Measurements from ENCODE around the gene BIN2. TPM values are rescaled to one million over a fixed set of nuclear protein-coding genes. Genes with fewer than 3 reads are reported as not detected.

BIN2 gene
- polyA plus RNA-seq, 2 of the 4 experiments (the other 2 are of a cell fraction), result 0.08 to 0.57 TPM

DNA sequence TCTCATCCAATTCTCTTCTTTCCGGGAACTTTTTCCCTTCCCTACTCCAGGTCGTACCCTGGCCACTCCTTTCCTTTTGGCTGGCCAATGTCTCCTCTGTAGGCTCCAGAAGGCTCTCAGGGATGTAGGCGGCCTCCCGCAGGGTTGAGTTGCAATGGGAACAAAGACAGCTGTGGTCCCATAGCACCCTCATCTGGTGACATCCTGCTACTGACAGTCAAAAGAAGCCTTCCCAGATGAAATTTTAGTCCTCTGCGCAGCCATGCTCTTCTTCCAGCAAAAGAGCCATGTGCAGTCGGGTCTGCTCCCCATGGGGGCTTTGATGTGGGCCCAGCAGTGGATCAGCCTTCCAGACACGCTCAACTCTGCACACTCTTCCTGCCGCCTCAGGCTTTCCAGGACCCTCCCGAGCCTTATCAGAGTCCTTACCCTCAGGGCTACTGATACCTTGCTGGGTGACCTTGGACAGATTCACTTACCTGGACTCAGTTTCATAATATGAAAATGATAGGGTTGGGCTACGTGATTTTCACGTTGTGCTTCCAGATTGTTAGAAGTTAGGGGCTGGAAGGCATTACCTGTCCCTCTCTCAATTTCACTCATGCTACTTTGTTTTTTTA is 28.0 kb upstream of the BIN2 start (continued):
- TF ChIP-seq, protein P1, sequence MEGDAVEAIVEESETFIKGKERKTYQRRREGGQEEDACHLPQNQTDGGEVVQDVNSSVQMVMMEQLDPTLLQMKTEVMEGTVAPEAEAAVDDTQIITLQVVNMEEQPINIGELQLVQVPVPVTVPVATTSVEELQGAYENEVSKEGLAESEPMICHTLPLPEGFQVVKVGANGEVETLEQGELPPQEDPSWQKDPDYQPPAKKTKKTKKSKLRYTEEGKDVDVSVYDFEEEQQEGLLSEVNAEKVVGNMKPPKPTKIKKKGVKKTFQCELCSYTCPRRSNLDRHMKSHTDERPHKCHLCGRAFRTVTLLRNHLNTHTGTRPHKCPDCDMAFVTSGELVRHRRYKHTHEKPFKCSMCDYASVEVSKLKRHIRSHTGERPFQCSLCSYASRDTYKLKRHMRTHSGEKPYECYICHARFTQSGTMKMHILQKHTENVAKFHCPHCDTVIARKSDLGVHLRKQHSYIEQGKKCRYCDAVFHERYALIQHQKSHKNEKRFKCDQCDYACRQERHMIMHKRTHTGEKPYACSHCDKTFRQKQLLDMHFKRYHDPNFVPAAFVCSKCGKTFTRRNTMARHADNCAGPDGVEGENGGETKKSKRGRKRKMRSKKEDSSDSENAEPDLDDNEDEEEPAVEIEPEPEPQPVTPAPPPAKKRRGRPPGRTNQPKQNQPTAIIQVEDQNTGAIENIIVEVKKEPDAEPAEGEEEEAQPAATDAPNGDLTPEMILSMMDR (IDR thresholded peaks at IDR 0.05), result peak; percentile 64
- no peak for TF ChIP-seq HOXB13 (CRISPR knock-in tag; IDR thresholded peaks at IDR 0.05; ENCODE audit: low read depth)

DNA sequence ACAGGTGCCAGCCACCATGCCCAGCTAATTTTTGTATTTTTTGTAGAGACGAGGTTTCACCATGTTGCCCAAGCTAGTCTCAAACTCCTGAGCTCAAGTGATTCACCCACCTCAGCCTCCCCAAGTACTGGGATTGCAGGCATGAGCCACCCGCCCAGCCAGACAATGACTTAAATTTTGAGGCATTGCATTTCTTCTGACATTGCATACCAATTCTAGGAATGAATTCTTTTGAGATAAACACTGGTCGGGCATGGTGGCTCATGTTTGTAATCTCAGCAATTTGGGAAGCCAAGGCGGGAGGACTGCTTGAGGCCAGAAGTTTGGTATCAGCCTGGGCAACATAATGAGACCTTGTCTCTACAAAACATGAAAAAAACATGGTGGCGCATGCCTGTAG is 25.1 kb upstream of the BIN2 start:
- CTCF ChIA-PET, result interaction anchor here (1.0 to 8.7 kb wide), 6 partner anchors 7 to 471 kb away, joined by 3 to 110 read pairs (median 18); partner anchors contain the start of gene SMAGP
- WGBS (ENCODE audit: missing lambda C conversion rate), result 81% methylated on average over 5 of the region's 5 CpGs
- POLR2A ChIA-PET, result no interaction called here
- no peak for ATAC-seq
- no peak overlapping the region for H3K4me2 ChIP-seq
- TF ChIP-seq, protein P1 (IDR thresholded peaks at IDR 0.05), result no peak
- TF ChIP-seq BHLHE40 (IDR thresholded peaks at IDR 0.05; ENCODE audit: low read depth, low read length) (no peak), CBX2 (IDR thresholded peaks at IDR 0.05; ENCODE audit: borderline replicate concordance, low read depth) (no peak), RAD21 (conservative IDR thresholded peaks at IDR 0.05 in 1 of 2, IDR thresholded peaks at IDR 0.05 in 1 of 2) (no peak), ZC3H11A (IDR thresholded peaks at IDR 0.05) (no peak), RARB (CRISPR knock-in tag; IDR thresholded peaks at IDR 0.05) (no peak), NPAS2 (CRISPR knock-in tag; IDR thresholded peaks at IDR 0.05; ENCODE audit: borderline replicate concordance) (no peak), PHF8 (IDR thresholded peaks at IDR 0.05; ENCODE audit: borderline replicate concordance, low read depth) (no peak), FOXS1 (CRISPR knock-in tag; IDR thresholded peaks at IDR 0.05) (no peak), ZFP36 (IDR thresholded peaks at IDR 0.05; ENCODE audit: borderline replicate concordance, partially characterized antibody) (no peak), SMC3 (IDR thresholded peaks at IDR 0.05) (no peak)
- TF ChIP-seq, protein P2, sequence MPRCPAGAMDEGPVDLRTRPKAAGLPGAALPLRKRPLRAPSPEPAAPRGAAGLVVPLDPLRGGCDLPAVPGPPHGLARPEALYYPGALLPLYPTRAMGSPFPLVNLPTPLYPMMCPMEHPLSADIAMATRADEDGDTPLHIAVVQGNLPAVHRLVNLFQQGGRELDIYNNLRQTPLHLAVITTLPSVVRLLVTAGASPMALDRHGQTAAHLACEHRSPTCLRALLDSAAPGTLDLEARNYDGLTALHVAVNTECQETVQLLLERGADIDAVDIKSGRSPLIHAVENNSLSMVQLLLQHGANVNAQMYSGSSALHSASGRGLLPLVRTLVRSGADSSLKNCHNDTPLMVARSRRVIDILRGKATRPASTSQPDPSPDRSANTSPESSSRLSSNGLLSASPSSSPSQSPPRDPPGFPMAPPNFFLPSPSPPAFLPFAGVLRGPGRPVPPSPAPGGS (IDR thresholded peaks at IDR 0.05), result no peak
- TF ChIP-seq, protein P3, sequence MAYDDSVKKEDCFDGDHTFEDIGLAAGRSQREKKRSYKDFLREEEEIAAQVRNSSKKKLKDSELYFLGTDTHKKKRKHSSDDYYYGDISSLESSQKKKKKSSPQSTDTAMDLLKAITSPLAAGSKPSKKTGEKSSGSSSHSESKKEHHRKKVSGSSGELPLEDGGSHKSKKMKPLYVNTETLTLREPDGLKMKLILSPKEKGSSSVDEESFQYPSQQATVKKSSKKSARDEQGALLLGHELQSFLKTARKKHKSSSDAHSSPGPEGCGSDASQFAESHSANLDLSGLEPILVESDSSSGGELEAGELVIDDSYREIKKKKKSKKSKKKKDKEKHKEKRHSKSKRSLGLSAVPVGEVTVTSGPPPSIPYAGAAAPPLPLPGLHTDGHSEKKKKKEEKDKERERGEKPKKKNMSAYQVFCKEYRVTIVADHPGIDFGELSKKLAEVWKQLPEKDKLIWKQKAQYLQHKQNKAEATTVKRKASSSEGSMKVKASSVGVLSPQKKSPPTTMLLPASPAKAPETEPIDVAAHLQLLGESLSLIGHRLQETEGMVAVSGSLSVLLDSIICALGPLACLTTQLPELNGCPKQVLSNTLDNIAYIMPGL (CRISPR knock-in tag; IDR thresholded peaks at IDR 0.05; ENCODE audit: borderline replicate concordance), result no peak
- no peak overlapping the region for H3K27ac ChIP-seq
- H3K4me1 ChIP-seq, result peaks cover 5% of the 10 kb centered on the region; the same call in 1 of the 3 replicates
- H3K9me3 ChIP-seq, result no peaks in the 10 kb centered on the region
- no peak for DNase-seq (ENCODE audit: low read depth in 1 of 2, low spot score in 1 of 2)
- FAIRE-seq, result no peak
- H3K4me3 ChIP-seq, result no peak overlapping the region

DNA sequence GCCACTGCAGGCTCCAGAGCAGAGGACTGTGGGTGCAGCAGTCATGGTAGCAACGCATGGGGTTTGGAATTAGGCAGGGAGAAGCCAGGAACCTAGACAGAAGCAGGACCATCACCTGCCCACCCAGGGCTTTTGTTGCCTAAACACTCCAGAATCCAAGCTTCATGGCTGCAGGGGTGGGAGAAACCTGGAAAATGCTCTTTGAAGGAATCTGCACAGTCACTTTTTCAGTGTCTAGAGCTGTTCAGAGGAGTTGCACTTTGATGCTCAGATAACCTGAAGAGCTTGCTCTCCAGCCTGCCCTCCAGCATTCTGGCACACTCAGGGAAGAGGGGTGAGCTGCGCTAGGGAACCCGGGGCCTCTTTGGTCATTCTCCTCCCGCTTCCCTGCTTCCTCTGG is 24.1 kb upstream of the BIN2 start:
- POLR2A ChIA-PET, result no interaction called here
- H3K4me3 ChIP-seq, result no peak overlapping the region
- whole genome bisulfite sequencing (ENCODE audit: missing lambda C conversion rate), result 80% methylated on average over 4 of the region's 4 CpGs
- DNase-seq (ENCODE audit: low read depth in 1 of 2, low spot score in 1 of 2) (no peak), ATAC-seq (no peak), FAIRE-seq (no peak)
- no peaks in the 10 kb centered on the region for H3K9me3 ChIP-seq
- TF ChIP-seq, protein P4, sequence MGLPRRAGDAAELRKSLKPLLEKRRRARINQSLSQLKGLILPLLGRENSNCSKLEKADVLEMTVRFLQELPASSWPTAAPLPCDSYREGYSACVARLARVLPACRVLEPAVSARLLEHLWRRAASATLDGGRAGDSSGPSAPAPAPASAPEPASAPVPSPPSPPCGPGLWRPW (IDR thresholded peaks at IDR 0.05), result no peak
- TF ChIP-seq HOXA7 (CRISPR knock-in tag; IDR thresholded peaks at IDR 0.05), result no peak
- TF ChIP-seq TP53 (CRISPR knock-in tag; IDR thresholded peaks at IDR 0.05), result no peak
- TF ChIP-seq, protein P5, sequence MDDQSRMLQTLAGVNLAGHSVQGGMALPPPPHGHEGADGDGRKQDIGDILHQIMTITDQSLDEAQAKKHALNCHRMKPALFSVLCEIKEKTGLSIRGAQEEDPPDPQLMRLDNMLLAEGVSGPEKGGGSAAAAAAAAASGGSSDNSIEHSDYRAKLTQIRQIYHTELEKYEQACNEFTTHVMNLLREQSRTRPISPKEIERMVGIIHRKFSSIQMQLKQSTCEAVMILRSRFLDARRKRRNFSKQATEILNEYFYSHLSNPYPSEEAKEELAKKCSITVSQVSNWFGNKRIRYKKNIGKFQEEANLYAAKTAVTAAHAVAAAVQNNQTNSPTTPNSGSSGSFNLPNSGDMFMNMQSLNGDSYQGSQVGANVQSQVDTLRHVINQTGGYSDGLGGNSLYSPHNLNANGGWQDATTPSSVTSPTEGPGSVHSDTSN (IDR thresholded peaks at IDR 0.05), result no peak
- no peak overlapping the region for H3K27ac ChIP-seq
- H3K4me1 ChIP-seq, result peaks cover 5% of the 10 kb centered on the region; the same call in 1 of the 3 replicates
- CTCF ChIA-PET, result interaction anchor here (0.7 to 1.0 kb wide), 4 partner anchors 13 to 701 kb away, joined by 3 read pairs; no protein-coding TSS in a partner anchor
- no peak overlapping the region for H3K4me2 ChIP-seq
